Mucosa of stomach (tissue), 1 donor: ENCODE data around the gene CDH4.
"Not testable (repeated sequence)": the region's sequence is repeated elsewhere in the genome, so short reads cannot be mapped to it uniquely, and the experiment has no call there.

ENCODE experiments used
- H3K27me3 ChIP-seq: one replicate; pipeline ENCODE4 v1.7.0; 2013; ENCODE audit warnings: mild to moderate bottlenecking, low read length; ENCODE audit not compliant: control insufficient read depth, insufficient read depth
- H3K36me3 ChIP-seq: one replicate; pipeline ENCODE4 v1.7.0; 2013; ENCODE audit warnings: low read length; ENCODE audit not compliant: control insufficient read depth, insufficient read depth
- H3K4me1 ChIP-seq: one replicate; pipeline ENCODE4 v1.7.0; 2013; ENCODE audit warnings: mild to moderate bottlenecking, low read length; ENCODE audit not compliant: control insufficient read depth, insufficient read depth
- H3K4me3 ChIP-seq: one replicate; pipeline ENCODE4 v1.7.0; 2013; ENCODE audit warnings: low read length
- H3K9ac ChIP-seq: one replicate; pipeline ENCODE4 v1.7.0; 2013; ENCODE audit warnings: mild to moderate bottlenecking, low read length, moderate library complexity
- H3K9me3 ChIP-seq: one replicate; pipeline ENCODE4 v1.7.0; 2013; ENCODE audit warnings: mild to moderate bottlenecking, low read length, moderate library complexity; ENCODE audit not compliant: control insufficient read depth
- donor health status: Pancreatic carcinoma.

Gene CDH4

DNA sequence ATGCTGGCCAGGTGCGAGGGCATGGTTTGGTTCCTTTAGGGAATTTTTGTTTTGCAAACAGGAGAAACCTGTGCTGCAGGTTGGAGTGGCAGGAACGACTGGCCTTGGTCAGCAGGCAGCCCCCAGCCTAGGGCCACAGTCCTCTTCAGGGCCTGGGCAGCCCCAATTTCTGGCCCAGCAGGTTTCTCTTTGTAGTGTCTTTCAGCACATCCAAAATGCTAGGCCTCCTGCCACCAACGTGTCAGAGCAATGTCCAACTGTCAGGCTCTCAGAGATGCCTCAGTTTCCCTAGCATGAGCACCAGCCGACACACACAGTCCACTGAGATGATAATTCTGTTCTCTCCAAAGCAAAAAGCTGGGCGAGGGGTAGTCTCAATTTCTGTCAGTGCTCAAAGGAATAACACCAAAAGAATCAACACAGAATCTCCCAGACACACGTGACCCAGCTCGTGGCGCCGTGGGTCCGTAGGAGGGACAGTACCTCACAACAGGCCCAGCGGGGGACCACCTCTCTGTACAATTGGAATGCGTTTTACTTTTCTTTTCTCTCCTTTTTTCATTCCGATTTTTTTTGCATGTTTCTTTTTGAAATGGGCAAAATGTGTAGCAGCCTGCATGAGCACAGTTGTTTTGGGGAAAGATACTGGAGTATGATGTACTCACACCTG, 687.8 kb downstream of the CDH4 start:
- Histone ChIP-seq H3K9me3 (no peaks in the 10 kb centered on the region), H3K4me1 (no peaks in the 10 kb centered on the region), H3K9ac (no peak overlapping the region), H3K36me3 (no peaks in the 10 kb centered on the region), H3K4me3 (no peak overlapping the region), H3K27me3 (peaks cover 4% of the 10 kb centered on the region)

DNA sequence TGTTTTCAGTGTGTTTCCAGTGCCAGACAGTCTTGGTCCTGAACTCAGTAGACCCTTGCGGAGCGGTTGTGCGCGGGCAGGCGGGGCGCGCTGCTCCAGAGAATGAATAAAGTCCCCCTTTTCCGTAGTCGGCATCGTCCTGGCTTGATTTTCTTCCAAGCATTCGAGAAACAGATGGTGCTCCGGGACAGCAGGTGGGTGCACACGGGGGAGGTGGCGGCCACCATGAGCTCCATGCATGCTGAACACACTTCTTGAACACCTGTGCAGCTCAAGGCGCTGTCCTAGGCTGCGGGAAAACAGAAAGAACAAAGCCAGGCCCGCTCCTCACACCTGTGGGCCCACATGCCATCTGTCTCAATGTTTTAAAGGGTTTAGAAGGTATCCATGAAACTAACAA, 688.4 kb downstream of the CDH4 start:
- no peak overlapping the region for H3K9ac ChIP-seq
- H3K36me3 ChIP-seq = no peaks in the 10 kb centered on the region
- no peak overlapping the region for H3K4me3 ChIP-seq
- no peaks in the 10 kb centered on the region for H3K4me1 ChIP-seq
- H3K9me3 ChIP-seq = no peaks in the 10 kb centered on the region
- peaks cover 4% of the 10 kb centered on the region for H3K27me3 ChIP-seq

DNA sequence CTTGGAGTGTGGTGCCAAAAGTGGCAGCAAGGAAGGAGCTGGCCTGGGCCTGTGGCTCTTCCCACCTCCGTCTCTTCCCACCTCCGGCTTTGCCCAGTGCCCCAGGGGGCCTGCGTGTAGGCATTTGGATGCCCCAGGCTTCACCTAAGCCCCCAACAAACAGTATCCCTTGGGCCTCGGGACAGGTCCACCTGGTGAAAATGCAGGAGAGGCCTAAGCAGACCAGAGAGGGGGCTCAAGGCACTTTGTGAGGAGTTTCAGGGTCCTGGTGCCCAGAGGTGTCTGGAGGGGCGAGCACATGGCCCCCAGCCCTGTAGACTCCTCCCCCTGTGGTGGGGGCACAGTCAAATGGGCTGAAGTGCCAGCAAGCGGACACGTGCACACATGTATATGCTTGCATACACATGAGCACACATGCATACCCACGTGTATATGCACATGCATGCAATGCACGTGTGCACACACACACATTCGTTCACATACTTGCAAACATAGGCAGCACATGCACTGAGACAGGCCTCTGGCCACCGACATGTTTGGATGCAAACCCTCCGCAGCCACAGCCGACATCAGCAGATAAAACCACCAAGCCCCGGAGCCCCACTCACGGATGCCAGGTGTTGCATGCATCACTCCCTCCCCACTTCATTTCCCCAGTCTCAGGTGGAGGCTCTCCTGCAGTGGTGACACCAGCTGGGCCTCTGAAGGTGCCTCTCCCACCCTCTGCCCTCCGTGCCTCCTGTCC, 689.1 kb downstream of the CDH4 start:
- H3K4me1 ChIP-seq = no peaks in the 10 kb centered on the region

DNA sequence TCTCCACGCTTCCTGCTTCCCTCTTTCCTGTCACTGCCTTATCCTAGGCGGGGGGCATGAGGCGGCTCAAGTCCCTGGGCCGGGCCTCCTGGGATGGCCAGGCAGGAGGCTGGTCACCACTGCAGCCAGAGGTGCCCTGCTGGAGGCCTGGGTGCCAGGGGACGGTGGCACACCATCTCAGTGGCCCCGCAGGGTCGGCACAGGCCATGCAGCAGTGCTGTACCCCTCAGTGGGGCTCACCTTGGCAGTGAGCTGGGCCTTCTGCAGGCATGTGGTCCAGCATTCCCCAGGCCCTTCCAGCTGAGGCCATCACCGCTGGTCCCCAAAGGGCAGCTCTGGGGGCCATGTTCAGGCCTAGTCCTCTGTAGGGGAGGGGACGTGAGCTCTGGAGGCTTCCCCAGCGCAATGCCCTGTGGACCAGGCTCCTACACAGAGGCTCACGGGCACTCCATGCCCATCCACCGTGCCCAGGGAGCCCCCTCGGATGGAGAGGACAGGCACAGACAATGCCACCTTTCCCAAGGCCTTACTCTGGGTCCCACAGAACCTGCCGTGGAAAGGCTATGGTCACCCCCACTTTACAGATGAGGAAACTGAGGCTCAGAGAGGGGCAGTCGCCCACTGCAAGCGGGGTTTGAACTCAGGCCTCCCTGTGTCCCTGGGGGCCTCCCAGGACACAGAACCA, 689.8 kb downstream of the CDH4 start:
- Histone ChIP-seq H3K9ac (no peak overlapping the region), H3K27me3 (peaks cover 4% of the 10 kb centered on the region), H3K9me3 (no peaks in the 10 kb centered on the region)

More for the DNA sequence above, 689.1 kb downstream of the CDH4 start:
- no peaks in the 10 kb centered on the region for H3K9me3 ChIP-seq
- H3K36me3 ChIP-seq = no peaks in the 10 kb centered on the region
- H3K4me3 ChIP-seq = no peak overlapping the region
- peaks cover 4% of the 10 kb centered on the region for H3K27me3 ChIP-seq
- H3K9ac ChIP-seq = no peak overlapping the region

DNA sequence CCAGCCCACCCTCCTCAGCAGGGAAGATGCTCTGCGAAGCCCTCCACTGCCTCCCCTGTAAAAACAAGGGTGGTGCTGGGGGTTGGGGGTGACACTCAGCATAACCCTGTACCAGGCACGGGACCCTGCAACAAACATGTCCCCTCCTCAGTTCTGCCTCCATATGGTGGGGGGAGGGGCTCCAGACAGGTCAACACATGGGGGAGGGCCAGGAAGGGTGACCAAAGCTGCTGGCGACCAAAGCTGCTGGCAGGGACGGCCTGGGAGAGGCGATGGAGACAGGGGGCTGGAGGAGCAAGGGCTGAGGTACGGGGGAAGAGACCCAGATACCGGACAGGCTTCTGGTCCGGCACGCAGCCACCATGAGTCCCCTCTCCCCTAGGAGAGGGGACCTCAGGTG, 690.5 kb downstream of the CDH4 start:
- H3K27me3 ChIP-seq = peaks cover 4% of the 10 kb centered on the region
- no peaks in the 10 kb centered on the region for H3K36me3 ChIP-seq
- no peak overlapping the region for H3K9ac ChIP-seq
- no peaks in the 10 kb centered on the region for H3K9me3 ChIP-seq
- no peak overlapping the region for H3K4me3 ChIP-seq
- no peaks in the 10 kb centered on the region for H3K4me1 ChIP-seq

More for the DNA sequence above, 689.8 kb downstream of the CDH4 start:
- no peaks in the 10 kb centered on the region for H3K4me1 ChIP-seq
- no peaks in the 10 kb centered on the region for H3K36me3 ChIP-seq
- H3K4me3 ChIP-seq = no peak overlapping the region

DNA sequence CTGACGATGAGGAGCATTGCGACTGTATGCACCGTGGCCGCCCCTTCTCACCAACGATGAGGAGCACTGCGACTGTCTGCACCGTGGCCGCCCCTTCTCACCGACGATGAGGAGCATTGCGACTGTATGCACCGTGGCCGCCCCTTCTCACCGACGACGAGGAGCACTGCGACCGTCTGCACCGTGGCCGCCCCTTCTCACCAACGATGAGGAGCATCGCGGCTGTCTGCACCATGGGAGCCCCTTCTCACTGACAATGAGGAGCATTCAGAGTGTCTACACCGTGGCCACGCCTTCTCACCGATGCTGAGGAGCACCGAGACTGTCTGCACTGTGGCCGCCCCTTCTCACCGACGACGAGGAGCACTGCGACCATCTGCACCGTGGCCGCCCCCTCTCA, 692.9 kb downstream of the CDH4 start:
- H3K4me3 ChIP-seq, H3K27me3 ChIP-seq, H3K9me3 ChIP-seq, H3K4me1 ChIP-seq, H3K9ac ChIP-seq, H3K36me3 ChIP-seq: not testable (repeated sequence)

DNA sequence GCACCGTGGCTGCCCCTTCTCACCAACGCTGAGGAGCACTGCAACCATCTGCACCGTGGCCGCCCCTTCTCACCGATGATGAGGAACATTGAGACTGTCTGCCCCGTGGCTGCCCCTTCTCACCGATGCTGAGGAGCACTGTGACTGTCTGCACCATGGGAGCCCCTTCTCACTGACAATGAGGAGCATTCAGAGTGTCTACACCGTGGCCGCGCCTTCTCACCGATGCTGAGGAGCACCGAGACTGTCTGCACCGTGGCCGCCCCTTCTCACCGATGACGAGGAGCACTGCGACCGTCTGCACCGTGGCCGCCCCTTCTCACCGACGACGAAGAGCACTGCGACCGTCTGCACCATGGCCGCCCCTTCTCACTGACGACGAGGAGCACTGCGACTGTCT, 693.4 kb downstream of the CDH4 start:
- not testable (repeated sequence) for H3K36me3 ChIP-seq, H3K4me3 ChIP-seq, H3K27me3 ChIP-seq, H3K4me1 ChIP-seq, H3K9me3 ChIP-seq, H3K9ac ChIP-seq

DNA sequence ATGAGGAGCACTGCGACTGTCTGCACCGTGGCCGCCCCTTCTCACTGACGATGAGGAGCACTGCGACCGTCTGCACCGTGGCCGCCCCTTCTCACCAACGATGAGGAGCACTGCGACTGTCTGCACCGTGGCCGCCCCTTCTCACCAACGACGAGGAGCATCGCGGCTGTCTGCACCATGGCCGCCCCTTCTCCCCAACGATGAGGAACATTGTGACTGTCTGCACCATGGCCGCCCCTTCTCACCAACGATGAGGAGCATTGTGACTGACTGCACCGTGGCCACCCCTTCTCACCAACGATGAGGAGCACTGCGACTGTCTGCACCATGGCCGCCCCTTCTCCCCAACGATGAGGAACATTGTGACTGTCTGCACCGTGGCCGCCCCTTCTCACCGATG, 696.0 kb downstream of the CDH4 start:
- not testable (repeated sequence) for H3K27me3 ChIP-seq, H3K36me3 ChIP-seq, H3K4me1 ChIP-seq, H3K9me3 ChIP-seq, H3K9ac ChIP-seq, H3K4me3 ChIP-seq

DNA sequence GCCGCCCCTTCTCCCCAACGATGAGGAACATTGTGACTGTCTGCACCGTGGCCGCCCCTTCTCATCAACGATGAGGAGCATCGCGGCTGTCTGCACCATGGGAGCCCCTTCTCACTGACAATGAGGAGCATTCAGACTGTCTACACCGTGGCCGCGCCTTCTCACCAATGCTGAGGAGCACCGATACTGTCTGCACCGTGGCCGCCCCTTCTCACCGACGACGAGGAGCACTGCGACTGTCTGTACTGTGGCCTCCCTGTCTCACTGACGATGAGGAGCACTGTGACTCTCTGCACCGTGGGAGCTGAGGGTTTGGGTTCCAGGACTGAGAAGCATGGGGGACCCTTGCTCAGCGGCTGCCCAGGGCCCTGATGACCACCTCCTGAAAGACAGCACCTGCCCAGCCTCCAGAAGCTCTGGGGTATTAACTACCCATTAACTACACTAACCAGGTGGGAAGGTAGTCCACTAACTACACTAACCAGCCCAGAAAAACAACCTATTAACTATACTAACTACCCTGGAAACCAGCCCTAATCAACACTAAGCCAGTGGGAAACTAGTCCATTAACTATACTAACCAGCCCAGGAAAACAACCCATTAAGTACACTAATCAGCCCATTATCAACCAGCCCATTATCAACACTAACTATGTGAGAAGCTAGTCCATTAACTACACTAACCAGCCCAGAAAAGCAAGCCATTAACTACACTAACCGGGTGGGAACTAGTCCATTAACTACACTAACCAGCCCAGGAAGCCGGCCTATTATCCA, 696.7 kb downstream of the CDH4 start:
- Histone ChIP-seq H3K4me1 (no peaks in the 10 kb centered on the region), H3K9me3 (no peaks in the 10 kb centered on the region), H3K9ac (no peak overlapping the region), H3K27me3 (no peaks in the 10 kb centered on the region), H3K4me3 (no peak overlapping the region), H3K36me3 (no peaks in the 10 kb centered on the region)

DNA sequence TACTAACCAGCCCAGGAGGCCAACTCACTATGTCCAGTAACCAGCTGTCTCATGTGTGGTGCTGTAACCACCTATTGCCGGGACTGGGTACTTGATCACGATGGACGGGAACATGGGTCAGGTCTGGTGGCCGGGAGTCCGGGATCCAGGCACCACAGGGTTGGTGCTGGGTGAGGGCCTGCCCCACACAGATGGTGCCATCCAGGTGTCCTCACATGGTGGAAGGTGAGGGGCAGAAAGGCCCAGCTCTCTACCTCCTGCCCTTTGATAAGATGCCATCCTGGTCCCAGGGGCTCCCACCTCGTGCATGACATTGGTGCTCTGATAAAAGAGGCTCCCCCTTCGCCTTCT, 697.3 kb downstream of the CDH4 start:
- no peak overlapping the region for H3K4me3 ChIP-seq
- no peaks in the 10 kb centered on the region for H3K4me1 ChIP-seq
- H3K9ac ChIP-seq = no peak overlapping the region
- H3K9me3 ChIP-seq = no peaks in the 10 kb centered on the region
- no peaks in the 10 kb centered on the region for H3K36me3 ChIP-seq
- H3K27me3 ChIP-seq = no peaks in the 10 kb centered on the region

DNA sequence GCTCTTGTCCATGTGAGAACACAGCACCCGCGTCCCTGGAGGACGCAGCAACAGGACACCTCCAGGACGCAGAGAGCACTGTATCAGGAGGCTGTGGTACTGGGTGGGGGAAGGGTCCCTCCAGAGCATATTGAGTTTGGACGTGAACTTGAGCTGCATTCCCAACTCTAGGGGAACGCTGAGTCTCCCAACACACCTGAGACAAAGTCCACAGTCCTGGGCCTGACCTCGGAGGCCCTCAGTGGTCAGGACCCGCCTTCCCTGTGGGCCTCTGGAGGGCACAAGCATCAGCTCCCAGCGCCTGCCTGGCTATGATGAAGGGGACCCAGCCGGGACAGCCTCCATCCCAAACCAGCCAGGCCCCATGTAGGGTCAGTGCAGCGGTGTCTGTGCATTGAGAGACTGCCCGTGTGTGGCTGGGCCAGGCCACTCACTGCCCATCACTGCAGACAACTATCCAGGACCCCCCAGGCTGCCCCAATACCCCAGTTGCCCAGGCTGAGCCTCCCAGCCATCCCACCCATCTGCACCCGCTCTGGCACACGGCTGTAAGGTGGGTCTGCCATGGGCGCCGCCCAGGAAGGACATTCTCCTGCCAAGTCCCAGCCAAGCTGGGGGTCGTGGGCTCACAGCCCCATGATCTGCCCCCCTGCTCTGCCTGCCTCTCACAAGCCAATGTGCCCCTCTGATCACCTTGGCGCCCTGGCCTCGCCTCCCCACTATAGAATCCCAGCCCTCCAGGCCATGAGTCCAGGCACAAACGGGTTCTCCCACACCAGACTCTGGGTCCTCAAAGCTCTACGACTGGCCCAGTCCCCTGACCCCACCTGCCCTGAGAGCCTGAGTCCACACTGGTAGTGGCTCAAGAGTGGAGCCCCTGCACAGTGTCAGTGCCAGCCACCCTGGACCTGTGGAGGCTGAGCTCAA, 697.9 kb downstream of the CDH4 start:
- H3K4me3 ChIP-seq = no peak overlapping the region
- H3K4me1 ChIP-seq = no peaks in the 10 kb centered on the region
- no peaks in the 10 kb centered on the region for H3K27me3 ChIP-seq
- H3K9ac ChIP-seq = no peak overlapping the region
- H3K36me3 ChIP-seq = no peaks in the 10 kb centered on the region
- H3K9me3 ChIP-seq = no peaks in the 10 kb centered on the region
